UCSD-AML1 (cell line): ENCODE data around the gene PITPNC1.
"Not testable (repeated sequence)": the region's sequence is repeated elsewhere in the genome, so short reads cannot be mapped to it uniquely, and the experiment has no call there.

Source experiments
- DNase-seq: peaks from one replicate; lab custom pipeline; 2025; ENCODE audit not compliant: unreplicated experiment; lab: John Stamatoyannopoulos, UW

Gene PITPNC1

GRCh38 chr17:67452681-67453554 lies 75.8 kb downstream of the PITPNC1 start:
- DNase-seq, result no peak

- no peak for DNase-seq
Observed at GRCh38 chr17:67456103-67456502, 79.0 kb downstream of the PITPNC1 start.

- no peak for DNase-seq
Observed at GRCh38 chr17:67456889-67457288, 79.8 kb downstream of the PITPNC1 start.

GRCh38 chr17:67458203-67458602 lies 81.1 kb downstream of the PITPNC1 start:
- DNase-seq, result no peak

- DNase-seq, result no peak
Observed at GRCh38 chr17:67459985-67460384, 82.9 kb downstream of the PITPNC1 start.

GRCh38 chr17:67461228-67461780 lies 84.2 kb downstream of the PITPNC1 start:
- DNase-seq, result no peak

- no peak for DNase-seq
Observed at GRCh38 chr17:67461876-67462275, 84.8 kb downstream of the PITPNC1 start.

GRCh38 chr17:67466251-67466796 lies 89.2 kb downstream of the PITPNC1 start:
- DNase-seq, result no peak

GRCh38 chr17:67467500-67468455 lies 90.7 kb downstream of the PITPNC1 start:
- no peak for DNase-seq

- no peak for DNase-seq
Observed at GRCh38 chr17:67469208-67469980, 92.3 kb downstream of the PITPNC1 start.

GRCh38 chr17:67470163-67470562 lies 93.1 kb downstream of the PITPNC1 start:
- no peak for DNase-seq

GRCh38 chr17:67471118-67471517 lies 94.0 kb downstream of the PITPNC1 start:
- DNase-seq, result no peak

GRCh38 chr17:67472606-67473005 lies 95.5 kb downstream of the PITPNC1 start:
- DNase-seq, result not testable (repeated sequence)

GRCh38 chr17:67474081-67474661 lies 97.1 kb downstream of the PITPNC1 start:
- no peak for DNase-seq

- peak; percentile 74 for DNase-seq
Observed at GRCh38 chr17:67475161-67475937, 98.3 kb downstream of the PITPNC1 start.

- DNase-seq, result no peak
Observed at GRCh38 chr17:67476787-67477335, 99.8 kb downstream of the PITPNC1 start.

- no peak for DNase-seq
Observed at GRCh38 chr17:67477687-67478086, 100.6 kb downstream of the PITPNC1 start.

GRCh38 chr17:67478401-67479041 lies 101.4 kb downstream of the PITPNC1 start:
- DNase-seq, result no peak
